Left renal pelvis (tissue), 4 donors: ENCODE measurements around the gene TEKT5. TPM values are rescaled to one million over a fixed set of nuclear protein-coding genes. Genes with fewer than 3 reads are reported as not detected.

Source experiments
- DNase-seq, 4 donors: peaks; one replicate each; pipeline ENCODE4 v3.0.0-alpha.2; 2013; ENCODE audit warnings: low read depth in 4 of 4, low spot score in 3 of 4
- polyA plus RNA-seq, 4 donors: library from polyadenylated mRNA; unstranded; fragments of 120-200 nt; gene quantifications; one replicate each; pipeline ENCODE4 v1.2.1, GENCODE V29; 2013; ENCODE audit not compliant: insufficient read length in 4 of 4

TEKT5 gene
- polyA plus RNA-seq, 4 donors: 0.16 to 0.53 (median 0.24) TPM

DNA sequence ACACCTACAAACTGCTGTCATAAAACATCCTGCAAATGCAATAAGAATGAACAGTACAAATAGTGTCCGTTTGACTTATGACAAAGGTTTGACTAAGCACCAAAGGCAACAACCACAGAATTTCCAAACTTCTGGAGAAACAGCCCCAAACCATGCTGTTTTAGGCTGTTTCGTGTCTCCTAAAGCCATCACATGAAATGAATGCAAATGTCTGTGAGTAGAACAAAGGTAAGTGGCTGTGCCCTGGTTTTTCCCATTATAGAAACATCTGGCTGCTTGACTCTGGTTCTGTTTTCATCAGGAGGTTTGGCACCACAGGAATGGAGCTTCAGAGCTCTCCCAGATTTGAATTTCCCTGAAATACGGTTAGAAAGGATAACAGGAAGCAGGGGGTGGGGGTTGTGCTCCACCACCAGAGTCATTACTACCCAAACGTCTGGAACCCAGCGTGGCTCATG, 109.7 kb downstream of the TEKT5 start:
- DNase-seq: no peak

GRCh38 chr16:10583269-10583668, 111.5 kb downstream of the TEKT5 start:
- no peak for DNase-seq

DNA sequence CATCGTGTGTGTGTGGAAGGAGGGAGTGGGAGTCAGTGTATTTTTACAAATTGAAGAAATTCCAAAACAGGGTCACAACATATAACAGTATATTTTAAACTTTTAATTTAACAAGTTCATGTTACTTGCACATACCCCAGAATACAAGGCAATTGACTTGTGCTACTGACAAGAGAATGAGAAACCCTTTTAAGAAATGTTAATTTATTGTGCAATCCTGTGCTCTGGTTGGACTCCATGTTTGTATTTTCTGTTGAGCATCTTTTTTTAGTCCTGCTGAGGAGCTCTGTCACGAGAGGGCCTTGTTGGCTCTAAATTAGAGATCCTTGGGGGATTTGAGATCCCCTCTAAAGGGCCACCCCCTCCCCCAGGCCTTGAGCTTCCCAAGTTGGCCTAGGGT, 113.2 kb downstream of the TEKT5 start:
- no peak for DNase-seq

- DNase-seq: no peak
Observed at GRCh38 chr16:10580883-10581247, 113.9 kb downstream of the TEKT5 start.

DNA sequence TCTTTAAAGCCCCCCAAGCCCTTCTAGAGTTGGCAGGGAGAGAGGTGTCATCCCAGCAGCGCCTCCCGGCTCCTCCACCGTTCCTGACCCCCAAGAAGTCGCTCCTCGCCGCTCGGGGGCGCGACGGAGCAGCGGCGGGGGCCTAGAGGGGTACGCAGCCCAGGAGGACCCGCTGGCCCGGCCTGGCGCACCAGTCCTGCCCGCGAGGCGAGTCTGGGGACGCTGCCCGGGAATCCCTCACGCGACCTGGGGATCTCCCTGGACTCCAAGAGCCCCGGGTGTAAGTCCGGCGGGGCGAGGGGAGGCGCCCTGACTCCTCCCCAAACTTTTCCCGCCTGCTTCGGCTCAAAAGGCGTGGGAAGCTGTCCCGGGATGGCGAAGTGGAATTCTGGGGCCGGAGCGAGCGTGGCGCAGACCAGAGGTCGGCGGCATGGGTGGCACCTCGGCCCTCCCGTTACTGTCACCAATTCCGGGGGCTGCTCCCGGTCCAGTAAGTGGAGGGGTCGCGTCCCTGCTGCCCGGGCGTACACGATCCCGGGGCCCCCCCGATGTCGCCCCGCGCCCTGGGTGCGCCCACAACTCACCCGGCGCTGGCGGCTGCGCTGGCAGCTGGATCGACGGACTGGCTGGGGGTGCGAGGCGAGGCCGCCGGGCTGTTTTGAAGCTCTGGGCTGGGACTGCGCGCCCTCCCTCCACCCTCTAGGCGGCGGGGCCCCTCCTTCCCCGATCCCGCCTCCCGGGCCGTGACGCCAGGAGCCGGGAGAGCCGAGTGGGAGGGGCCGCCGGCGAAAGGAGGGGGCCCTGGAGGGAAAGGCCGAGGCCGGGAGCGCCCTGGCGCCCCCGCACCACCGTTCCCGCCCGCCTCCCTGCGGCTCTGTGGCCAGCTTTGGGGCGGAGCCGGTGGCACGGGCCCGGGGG, 114.5 kb downstream of the TEKT5 start, which contains the start of gene EMP2:
Gene EMP2, minus strand, starts transcription at position 634 of the 918 bp plus-strand sequence. CDS start 32,981 bp downstream, outside the sequence.
- DNase-seq: peak in 2 of 4 donors; percentile 61 to 65

- no peak for DNase-seq
Observed at GRCh38 chr16:10579575-10579964, 115.2 kb downstream of the TEKT5 start.

DNA sequence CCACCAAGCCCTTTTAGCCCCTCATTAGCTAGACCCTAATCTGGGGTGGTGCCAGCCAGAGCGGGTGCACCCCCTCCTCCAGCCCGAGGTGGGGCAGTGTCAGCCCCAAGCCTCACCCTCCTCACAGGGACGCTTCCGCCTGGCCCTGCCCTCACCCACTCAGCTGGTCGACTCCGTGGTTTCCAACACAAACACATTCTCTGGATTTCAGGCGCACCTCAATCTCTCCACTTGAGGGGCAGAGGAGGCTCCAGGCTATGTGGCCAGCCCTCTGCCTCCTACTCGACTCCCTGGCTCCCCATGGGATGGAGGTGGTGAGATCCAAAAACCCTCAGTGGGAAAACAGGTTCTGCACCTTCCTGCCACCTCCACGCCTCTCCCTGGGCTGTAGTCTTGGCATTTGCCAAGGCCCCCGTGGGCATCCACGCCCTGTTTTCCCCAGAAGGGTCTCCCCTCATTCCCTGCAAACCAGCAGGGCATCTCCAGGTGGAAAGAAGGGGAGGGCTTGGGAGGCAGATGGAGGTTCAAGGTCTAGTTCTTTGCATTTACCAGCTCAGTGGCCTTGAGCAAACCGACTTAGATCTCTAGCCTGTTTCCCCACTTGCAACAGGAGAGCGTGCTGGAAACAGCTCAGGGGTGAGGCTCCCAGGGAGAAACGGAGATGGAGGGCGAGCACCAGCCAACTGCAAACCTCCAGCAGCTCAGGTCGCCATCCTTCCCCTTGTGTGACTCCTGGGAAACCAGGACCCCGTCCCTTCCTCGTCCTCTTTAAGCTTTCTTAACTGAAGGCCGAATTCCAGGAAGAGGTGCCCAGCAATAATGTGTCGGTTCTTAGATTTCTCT, 116.0 kb downstream of the TEKT5 start:
- no peak for DNase-seq

Other genes with a start within 250 kb of the TEKT5 start
- 10 to 100 TPM; 25.0 to 32.6 (median 29.5) TPM for gene EMP2, start 114.3 kb downstream of the TEKT5 start, polyA plus RNA-seq
- 10 to 100 TPM; 25.1 to 37.6 (median 30.6) TPM for gene NUBP1, start 48.9 kb upstream of the TEKT5 start, polyA plus RNA-seq
- gene TVP23A, start 123.9 kb upstream of the TEKT5 start, polyA plus RNA-seq: 1 to 10 TPM; 2.3 to 7.9 (median 4.7) TPM
- gene CIITA, start 182.3 kb upstream of the TEKT5 start, polyA plus RNA-seq: 1 to 10 TPM; 2.3 to 6.7 (median 5.6) TPM
- 10 to 100 TPM; 44.4 to 49.8 (median 45.9) TPM for gene DEXI, start 247.5 kb upstream of the TEKT5 start, polyA plus RNA-seq
- gene CLEC16A, start 249.6 kb upstream of the TEKT5 start, polyA plus RNA-seq: 10 to 100 TPM; 18.0 to 25.9 (median 22.7) TPM